Ascending aorta (tissue), 2 donors: ENCODE results near the gene GNPDA1. TPM values are rescaled to one million over a fixed set of nuclear protein-coding genes. Genes with fewer than 3 reads are reported as not detected.

Source experiments
- DNase-seq, 2 donors: peaks; one replicate each; pipeline ENCODE4 v3.0.0-alpha.2; 2019; ENCODE audit warnings: low spot score in 2 of 2
- H3K27ac ChIP-seq, 2 donors: fragments of 200-600 bp; sonication (generic); one replicate each; pipeline ENCODE4 v1.5.1; 2016 to 2017; ENCODE audit warnings: mild to moderate bottlenecking in 1 of 2
- H3K27me3 ChIP-seq: fragments of 200-600 bp; sonication (generic); one replicate; pipeline ENCODE4 v1.5.1; 2017
- H3K36me3 ChIP-seq, 2 donors: fragments of 200-600 bp; sonication (generic); one replicate each; pipeline ENCODE4 v1.5.1; 2016
- H3K4me1 ChIP-seq, 2 donors: fragments of 200-600 bp; sonication (generic); one replicate each; pipeline ENCODE4 v1.5.1; 2016 to 2017; ENCODE audit warnings: mild to moderate bottlenecking in 1 of 2
- H3K4me3 ChIP-seq, 2 donors: fragments of 200-600 bp; sonication (generic); one replicate each; pipeline ENCODE4 v1.5.1; 2016 to 2017; ENCODE audit warnings: mild to moderate bottlenecking in 1 of 2
- H3K9me3 ChIP-seq, 2 donors: fragments of 200-600 bp; sonication (generic); one replicate each; pipeline ENCODE4 v1.5.1; 2016
- CTCF ChIP-seq, 3 experiments: fragments of 200-600 bp in 2 of 3; fragments of 450-650 bp in 1 of 3; sonication (generic) in 2 of 3; IDR thresholded peaks; one replicate each; pipeline ENCODE4 v1.5.1; 2016 to 2019; ENCODE audit warnings: antibody characterized with exemption in 3 of 3, mild to moderate bottlenecking in 1 of 3, moderate library complexity in 1 of 3
- intact Hi-C: fragments of 100-400 bp; cut with DNase I; formaldehyde crosslinking; loops from one replicate; pipeline ENCODE4 v1.15.1; 2023
- total RNA-seq: library from RNA; depleted of rRNA; stranded (reverse); fragments of >200 nt; gene quantifications from one replicate; pipeline ENCODE4 v1.1.0, GENCODE V29; 2016

Gene GNPDA1
- total RNA-seq, 1 donor from 2014 or later = 185 TPM

GRCh38 chr5:141978389-141978788, 34.4 kb downstream of the GNPDA1 start:
- intact Hi-C loops = no loop called here
- Histone ChIP-seq H3K27ac (no peak overlapping the region), H3K36me3 (peaks cover 69 to 77% of the 10 kb centered on the region in 2 donors)

DNA sequence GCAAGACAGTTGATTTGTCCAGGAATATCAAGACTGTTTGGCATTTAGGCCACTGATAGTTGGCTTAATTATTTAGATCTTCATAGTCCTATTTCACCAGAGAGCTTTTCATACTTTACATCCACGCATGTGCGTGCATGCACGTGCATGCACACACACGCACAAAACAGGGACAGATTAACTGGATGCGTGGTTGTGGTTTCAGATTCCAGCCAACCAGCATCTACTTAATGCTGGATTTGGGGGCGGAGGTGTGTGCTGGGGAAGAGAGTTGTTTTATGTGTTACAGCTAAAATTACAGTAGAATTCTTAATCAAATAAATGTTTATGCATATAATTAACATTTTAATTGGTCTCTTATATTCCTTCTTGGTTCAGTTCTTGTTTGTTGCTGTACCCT, 36.7 kb downstream of the GNPDA1 start:
- intact Hi-C loops = no loop called here
- Histone ChIP-seq H3K27me3 (no peaks in the 10 kb centered on the region), H3K27ac (no peak overlapping the region), H3K36me3 (peaks cover 57 to 62% of the 10 kb centered on the region in 2 donors), H3K4me1 (peaks cover 0 to 4% of the 10 kb centered on the region in 2 donors), H3K9me3 (no peaks in the 10 kb centered on the region), H3K4me3 (no peak overlapping the region)
- no peak for TF ChIP-seq CTCF (IDR thresholded peaks at IDR 0.05)
- no peak for DNase-seq

More at GRCh38 chr5:141978389-141978788, 34.4 kb downstream of the GNPDA1 start:
- TF ChIP-seq CTCF (IDR thresholded peaks at IDR 0.05) = no peak
- no peak for DNase-seq
- H3K4me3 ChIP-seq = no peak overlapping the region
- no peaks in the 10 kb centered on the region for H3K27me3 ChIP-seq
- peaks cover 0 to 4% of the 10 kb centered on the region in 2 donors for H3K4me1 ChIP-seq
- no peaks in the 10 kb centered on the region for H3K9me3 ChIP-seq

GRCh38 chr5:141973871-141974595, 38.8 kb downstream of the GNPDA1 start:
- no peak overlapping the region for H3K27ac ChIP-seq
- no peaks in the 10 kb centered on the region for H3K9me3 ChIP-seq
- no peak for DNase-seq
- H3K27me3 ChIP-seq = no peaks in the 10 kb centered on the region
- H3K4me3 ChIP-seq = no peak overlapping the region
- intact Hi-C loops = no loop called here
- H3K36me3 ChIP-seq = peaks cover 40 to 41% of the 10 kb centered on the region in 2 donors
- H3K4me1 ChIP-seq = peaks cover 0 to 15% of the 10 kb centered on the region in 2 donors
- no peak for TF ChIP-seq CTCF (IDR thresholded peaks at IDR 0.05)

DNA sequence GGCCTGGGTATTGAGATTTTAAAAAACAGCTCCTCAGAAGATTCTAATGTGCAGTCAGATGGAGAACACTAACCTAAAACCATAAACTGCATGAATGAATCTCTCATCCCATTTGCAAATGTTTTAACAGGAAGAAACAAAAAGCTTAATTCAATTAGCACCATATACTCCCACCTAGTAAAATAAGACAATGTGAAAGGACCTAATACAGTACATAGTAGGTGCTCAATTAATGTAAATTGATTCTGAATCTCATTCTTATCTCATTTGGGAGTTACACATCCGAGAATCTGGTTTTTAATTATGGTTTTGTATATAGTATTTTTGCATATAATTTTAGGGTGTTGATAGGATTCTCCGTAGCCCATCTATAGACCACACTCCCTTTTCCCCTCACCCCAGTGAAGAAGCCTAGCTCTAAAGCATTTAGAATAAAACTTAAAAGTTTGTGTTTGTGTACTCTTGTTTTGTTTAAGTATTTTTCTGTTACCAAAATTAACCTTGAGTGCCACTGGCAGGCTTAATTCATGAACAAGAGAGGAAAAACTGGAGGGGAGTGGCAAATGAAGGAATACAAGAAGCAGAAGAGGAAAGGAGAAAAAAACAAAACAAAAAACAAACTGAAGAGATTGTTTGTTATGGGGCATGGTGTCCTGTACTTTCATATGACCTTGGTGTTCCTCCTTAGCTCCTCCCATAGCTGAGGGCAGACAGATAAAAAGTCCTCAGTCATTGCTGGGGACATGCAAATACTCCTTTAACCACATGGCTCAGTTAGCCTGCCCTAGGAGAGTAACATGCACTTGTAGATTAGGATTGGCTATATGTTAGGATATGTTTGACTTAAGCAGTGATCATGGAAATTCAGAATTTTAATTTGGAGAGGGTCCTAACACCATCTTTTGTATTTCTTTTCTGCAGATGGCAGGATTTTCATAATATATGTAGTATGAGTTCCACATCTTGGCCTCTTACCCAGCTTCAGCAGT, 42.8 kb downstream of the GNPDA1 start:
- Histone ChIP-seq H3K4me3 (peak overlapping the region; percentile 67 to 83), H3K27ac (peak overlapping the region; percentile 95 to 98), H3K4me1 (peaks cover 0 to 15% of the 10 kb centered on the region in 2 donors), H3K27me3 (no peaks in the 10 kb centered on the region), H3K9me3 (no peaks in the 10 kb centered on the region), H3K36me3 (peaks cover 17 to 20% of the 10 kb centered on the region in 2 donors)
- no peak for DNase-seq
- TF ChIP-seq CTCF (IDR thresholded peaks at IDR 0.05) = no peak
- intact Hi-C loops = loop anchor here (2.0 kb wide), 1 partner anchor 47 kb away; the partner anchor contains the start of gene DELE1

GRCh38 chr5:141968914-141969608, 43.8 kb downstream of the GNPDA1 start, which contains the start of gene RNF14:
Gene RNF14, plus strand, starts transcription at chr5:141969105. Its CDS starts 4,484 bp downstream, at chr5:141973589.
- Histone ChIP-seq H3K27me3 (no peaks in the 10 kb centered on the region), H3K9me3 (no peaks in the 10 kb centered on the region), H3K36me3 (peaks cover 12 to 14% of the 10 kb centered on the region in 2 donors), H3K4me1 (peaks cover 0 to 12% of the 10 kb centered on the region in 2 donors), H3K4me3 (peak within 1 kb of the TSS; percentile 67 to 83), H3K27ac (peak within 1 kb of the TSS; percentile 95 to 98)
- peak; percentile 71 to 97 for DNase-seq
- TF ChIP-seq CTCF (IDR thresholded peaks at IDR 0.05) = peak; percentile 98 to 99 (median 98)
- intact Hi-C loops = loop anchor here (2.0 kb wide), 1 partner anchor 46 kb away; the partner anchor contains the start of gene DELE1
